A673 (cell line): ENCODE data around the gene NLGN1.

Source experiments
- EZH2 ChIP-seq: fragments of 200-600 bp; sonication (generic); IDR thresholded peaks from 2 replicates; pipeline ENCODE4 v1.6.1; 2017; ENCODE audit warnings: borderline replicate concordance, low read depth, mild to moderate bottlenecking, mixed read lengths, antibody characterized with exemption, low read length; ENCODE audit not compliant: poor library complexity, severe bottlenecking
- TF ChIP-seq, protein P1 (sequence below): fragments of 300-800, 200-600 bp; sonication (generic); conservative IDR thresholded peaks from 2 replicates; pipeline ENCODE4 v1.5.1; 2017; ENCODE audit warnings: low read depth, mild to moderate bottlenecking, antibody characterized with exemption, low read length, moderate library complexity, mixed read lengths

DNA sequence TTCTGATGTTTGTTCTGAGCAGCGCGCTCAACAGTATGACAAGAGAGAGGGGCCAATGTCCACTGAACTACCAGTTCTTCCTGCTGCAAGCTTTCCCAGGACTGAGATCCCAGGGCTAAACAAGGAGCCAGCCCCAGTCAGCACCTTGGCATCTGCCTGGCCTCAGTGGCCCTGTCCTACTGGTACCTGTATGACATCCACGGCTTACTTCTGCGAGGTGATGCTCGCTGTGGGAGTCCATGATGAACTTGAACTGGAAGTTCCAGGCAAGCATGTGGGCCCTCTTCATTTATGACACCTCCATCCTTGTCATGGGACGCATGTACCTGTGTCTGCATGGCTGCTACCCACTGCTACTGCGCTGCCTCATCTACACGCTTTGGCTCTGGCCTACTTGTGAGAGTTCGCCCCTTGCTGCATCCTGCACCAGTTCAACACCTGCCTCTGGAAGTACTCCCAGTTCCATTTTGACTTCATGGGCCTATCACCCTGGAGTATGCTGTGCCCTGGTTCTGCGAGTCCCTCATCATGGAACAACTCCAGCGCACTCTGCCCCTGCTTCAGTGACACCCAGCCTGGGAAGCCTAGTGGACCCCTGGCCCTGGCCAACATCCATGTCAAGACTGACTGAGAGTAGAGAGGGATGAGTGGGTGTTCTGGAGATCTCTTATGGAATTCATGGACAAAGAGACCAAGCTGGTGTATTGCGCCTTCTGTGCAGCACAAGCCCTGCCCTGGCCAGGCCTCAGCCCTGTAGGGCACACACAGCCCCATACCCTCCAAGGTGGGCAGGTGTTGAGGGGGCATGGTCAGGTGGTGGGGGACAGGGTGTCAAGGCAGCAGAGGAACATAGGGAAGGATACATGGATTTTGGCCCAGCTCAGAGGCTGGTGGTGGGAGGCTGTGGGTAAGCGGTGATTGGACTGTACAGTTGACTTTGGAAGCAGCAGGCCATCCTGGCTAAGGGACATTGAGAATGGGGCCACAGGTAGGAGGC is 246.8 kb downstream of the NLGN1 start:
- TF ChIP-seq, protein P1, sequence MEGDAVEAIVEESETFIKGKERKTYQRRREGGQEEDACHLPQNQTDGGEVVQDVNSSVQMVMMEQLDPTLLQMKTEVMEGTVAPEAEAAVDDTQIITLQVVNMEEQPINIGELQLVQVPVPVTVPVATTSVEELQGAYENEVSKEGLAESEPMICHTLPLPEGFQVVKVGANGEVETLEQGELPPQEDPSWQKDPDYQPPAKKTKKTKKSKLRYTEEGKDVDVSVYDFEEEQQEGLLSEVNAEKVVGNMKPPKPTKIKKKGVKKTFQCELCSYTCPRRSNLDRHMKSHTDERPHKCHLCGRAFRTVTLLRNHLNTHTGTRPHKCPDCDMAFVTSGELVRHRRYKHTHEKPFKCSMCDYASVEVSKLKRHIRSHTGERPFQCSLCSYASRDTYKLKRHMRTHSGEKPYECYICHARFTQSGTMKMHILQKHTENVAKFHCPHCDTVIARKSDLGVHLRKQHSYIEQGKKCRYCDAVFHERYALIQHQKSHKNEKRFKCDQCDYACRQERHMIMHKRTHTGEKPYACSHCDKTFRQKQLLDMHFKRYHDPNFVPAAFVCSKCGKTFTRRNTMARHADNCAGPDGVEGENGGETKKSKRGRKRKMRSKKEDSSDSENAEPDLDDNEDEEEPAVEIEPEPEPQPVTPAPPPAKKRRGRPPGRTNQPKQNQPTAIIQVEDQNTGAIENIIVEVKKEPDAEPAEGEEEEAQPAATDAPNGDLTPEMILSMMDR: no peak
- TF ChIP-seq EZH2: no peak
